NCI-H774 (cell line): ENCODE results near the gene PIGP.
"Not testable (repeated sequence)": the region's sequence is repeated elsewhere in the genome, so short reads cannot be mapped to it uniquely, and the experiment has no call there.

Experiments
- DNase-seq: peaks from one replicate; lab custom pipeline; 2025; lab: John Stamatoyannopoulos, UW

The PIGP gene

DNA sequence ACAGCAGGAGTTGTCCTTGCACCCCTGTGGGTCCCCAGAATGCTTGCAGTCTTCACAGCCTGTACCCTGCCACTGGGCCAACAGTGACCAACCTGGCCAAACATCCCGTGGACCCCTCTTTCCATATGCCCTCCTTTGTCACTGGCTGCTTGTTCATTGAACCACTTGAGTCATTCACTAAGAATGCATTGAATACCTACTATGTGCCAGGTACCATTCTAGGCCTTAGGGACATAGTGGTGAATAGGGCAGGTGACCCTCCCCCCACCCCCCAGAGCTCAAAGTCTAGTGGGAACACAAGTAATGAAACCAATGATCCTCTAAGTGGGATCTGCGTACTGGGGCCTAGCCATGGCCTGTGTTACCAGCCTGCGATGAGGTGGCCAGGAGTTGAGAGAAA is 28.2 kb downstream of the PIGP start:
- DNase-seq = no peak

DNA sequence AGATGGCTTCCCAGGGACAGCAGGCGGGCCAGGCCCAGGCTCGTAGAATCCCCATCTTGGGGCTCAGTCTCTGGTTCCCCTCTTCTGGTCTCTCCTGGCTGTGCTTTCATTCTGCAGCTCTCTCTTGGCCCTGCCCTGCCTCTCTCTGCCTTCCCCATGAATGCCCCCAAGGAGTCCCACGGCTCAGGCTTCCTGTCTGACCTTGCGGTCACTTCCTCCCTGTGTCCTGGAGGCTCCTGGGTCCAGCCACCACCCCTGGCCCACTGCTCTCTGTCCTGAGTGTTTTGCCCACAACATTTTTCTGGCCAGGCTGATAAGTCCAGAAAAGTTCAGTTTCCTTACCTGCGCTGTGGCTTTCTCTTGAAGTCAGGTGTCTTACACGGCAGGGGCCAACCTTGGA is 29.1 kb downstream of the PIGP start:
- no peak for DNase-seq

DNA sequence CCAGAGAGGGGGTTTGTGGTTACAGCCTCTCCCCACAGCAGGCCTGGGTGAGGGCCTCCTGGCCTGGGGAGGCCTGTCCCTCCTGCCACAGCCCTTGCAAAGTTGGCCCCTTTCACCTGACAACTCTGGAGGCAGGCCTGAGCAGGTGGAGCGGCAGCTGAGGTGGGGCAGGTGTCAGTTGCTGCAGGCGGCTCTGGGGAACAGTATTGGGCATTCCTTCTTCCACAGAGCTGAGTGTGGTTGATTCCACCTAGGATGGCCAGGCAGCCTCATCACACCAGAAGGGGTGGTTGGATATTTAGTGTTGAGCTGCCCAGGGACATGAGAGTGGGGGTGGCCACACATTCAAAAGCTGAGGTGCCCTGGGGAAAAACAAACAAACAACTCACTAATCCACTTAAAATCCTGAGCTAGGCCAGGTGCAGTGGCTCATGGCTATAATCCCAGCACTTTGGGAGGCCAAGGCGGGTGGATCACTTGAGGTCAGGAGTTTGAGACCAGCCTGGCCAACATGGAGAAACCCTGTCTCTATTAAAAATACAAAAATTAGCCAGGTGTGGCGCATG is 31.1 kb downstream of the PIGP start:
- peak; percentile 56 for DNase-seq

DNA sequence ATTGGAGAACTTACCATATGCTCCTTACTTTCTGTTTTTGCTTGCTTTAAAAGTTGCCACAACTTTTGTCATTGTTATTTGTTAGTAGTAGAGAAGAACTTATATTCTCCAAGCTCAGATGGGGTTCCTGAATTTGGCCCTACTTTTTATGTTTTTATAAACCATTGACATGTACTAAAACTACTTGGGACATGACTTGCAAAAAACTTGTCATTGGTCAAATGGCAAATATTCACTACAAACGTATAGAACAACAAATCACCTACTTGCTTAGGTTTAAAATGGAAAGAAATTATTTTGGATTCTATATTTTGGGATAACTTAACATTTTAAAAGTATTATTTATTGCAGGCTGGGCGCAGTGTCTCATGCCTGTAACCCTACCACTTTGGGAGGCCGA is 32.7 kb downstream of the PIGP start:
- no peak for DNase-seq

DNA sequence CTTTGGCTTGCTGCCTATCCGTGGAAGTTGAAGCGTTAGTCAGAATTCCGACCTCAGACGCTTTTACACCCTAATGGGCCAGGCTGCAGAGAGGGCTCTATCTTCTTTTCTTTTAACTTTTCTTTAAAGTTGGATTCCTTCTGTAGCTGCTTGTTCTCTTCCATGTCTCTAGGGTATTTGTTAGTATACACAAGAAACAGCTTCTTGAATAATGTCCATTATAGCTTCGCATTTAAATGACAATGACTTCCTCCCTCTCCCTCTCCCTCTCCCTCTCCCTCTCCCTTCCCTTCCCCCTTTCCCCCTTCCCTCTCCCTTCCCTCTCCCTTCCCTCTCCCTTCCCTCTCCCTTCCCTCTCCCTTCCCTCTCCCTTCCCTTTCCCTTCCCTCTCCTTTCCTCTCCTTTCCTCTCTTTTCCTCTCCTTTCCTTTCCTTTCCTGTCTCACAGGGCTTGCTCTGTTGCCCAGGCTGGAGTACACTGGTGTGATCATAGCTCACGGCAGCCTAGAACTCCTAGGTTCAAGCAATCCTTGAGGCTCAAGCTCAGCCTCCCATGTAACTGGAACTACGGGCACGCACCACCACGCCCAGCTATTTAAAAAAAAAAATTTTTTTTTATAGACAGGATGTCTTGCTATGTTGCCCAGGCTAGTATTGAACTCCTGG is 33.3 kb downstream of the PIGP start:
- DNase-seq = no peak

DNA sequence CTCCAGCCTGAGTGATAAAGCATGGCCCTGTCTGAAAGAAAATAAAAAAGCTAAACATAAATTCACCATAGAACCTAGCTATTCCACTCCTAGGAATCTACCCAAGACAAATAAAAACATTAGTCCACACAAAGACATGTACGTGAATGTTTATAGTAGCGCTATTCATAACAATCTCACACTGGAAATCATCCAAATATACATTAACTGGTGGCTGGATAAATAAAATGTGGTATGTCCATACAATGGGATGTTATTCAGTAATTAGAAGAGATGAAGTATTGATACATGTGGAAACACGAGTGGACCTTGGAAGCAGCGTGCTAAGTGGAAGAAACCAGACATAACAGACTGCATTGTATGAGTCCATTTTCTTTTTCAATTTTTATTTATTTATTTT is 36.7 kb downstream of the PIGP start:
- no peak for DNase-seq

DNA sequence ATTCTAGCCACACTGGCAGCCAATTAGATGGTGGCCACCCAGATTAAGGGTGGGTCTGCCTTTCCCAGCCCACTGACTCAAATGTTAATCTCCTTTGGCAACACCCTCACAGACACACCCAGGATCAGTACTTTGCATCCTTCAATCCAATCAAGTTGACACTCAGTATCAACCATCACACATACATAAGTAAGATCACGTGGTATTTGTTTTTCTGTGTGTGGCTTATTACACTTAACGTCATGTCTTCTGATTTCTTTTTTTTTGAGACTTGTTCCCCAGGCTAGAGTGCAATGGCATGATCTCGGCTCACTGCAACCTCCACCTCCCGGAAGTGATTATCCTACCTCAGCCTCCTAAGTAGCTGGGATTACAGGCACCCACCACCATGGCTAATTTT is 38.5 kb downstream of the PIGP start:
- DNase-seq = not testable (repeated sequence)

DNA sequence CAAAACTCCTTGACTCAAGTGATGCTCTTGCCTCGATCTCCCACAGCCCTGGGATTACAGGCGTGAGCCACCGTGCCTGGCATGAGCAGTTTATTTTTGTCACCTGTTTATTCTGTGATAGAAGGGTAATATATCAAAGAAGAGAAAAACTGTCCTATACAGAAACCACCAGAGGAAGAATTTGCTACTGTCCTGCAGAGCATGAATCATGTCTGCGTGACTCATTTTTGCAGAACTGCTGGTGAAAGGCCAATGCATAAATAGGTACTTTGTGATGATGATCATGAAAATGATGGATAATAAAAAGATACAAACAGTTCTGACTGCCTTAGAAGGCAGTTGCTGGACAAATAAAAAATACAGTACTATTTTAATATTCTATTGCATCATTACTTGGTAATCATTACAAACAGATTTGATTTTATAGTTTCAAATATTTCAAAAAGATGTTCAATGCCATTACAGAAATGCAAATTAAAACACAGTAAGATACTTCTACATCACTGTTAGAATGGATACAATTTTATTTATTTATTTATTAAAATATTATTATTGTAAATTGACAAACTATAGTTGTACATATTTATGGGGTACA is 39.9 kb downstream of the PIGP start:
- DNase-seq = no peak

DNA sequence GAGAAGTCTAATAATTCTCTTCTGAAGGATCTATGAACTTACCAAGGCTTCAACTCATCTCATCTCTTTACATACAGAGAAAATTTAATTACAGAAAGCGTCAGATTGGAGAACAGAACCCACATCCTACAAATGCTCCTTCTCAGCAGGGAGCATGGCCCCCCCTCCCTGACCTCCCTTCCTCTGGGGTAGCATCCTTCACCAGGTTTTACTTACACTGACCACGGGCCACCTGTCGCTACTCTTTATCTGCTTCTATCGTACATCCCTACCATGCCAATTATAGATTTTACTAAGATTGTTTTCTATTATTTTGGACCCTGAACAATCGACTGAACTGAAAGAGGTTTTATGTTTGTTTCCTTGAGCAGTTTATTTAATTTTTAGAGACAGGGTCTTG is 40.6 kb downstream of the PIGP start:
- DNase-seq = no peak

DNA sequence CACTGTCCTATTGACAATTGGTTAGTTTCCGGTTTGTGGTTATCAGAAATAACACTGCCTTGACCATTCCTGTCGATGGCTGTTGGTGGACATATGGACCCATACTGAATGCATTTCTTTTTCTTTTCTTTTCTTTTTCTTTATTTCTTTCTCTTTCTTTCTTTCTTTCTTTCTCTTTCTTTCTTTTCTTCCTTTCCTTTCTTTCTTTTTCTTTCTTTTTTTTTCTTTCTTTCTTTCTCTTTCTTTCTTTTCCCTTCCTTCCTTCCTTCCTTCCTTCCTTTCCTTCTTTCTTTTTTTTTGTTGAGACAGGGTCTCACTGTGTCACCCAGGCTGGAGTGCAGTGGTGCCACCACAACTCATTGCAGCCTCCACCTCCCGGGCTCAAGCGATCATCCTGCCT is 42.0 kb downstream of the PIGP start:
- DNase-seq = no peak

DNA sequence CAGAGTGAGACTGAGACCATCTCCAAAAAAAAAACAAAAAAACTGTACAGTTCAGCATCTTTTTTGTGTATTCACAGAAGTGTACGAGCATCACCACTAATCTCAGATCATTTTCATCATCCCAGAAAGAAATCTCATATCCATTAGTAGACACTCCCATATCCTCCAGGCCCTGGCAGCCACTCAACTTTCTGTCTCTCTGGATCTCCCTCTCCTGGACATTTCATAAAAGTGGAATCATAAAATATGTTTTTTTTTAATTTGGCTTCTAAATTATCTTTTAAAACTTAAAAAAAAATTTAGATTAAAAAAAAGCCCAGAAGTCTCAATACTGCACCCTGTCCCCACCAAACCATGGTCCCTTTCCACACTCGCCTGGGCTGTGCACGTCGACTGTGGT is 44.3 kb downstream of the PIGP start:
- DNase-seq = no peak

DNA sequence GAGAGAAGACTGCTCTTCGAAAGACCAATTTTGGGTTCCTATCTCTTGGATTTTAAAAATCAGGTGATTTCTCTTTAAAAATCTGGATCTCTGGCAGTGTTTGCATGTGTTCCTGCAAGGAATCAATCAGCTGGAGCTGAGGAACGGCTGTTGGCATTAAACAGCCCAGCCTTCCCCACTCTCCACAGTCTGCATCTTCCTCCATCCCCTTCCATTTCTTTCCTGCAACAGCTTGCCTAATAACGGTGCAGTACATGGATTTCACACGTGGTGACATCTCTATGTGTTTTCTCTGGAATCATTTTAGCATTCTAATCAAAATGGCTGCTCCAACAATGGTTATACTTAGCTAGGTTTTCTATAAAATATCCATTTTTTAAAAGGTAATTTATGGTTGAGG is 46.4 kb downstream of the PIGP start:
- no peak for DNase-seq

DNA sequence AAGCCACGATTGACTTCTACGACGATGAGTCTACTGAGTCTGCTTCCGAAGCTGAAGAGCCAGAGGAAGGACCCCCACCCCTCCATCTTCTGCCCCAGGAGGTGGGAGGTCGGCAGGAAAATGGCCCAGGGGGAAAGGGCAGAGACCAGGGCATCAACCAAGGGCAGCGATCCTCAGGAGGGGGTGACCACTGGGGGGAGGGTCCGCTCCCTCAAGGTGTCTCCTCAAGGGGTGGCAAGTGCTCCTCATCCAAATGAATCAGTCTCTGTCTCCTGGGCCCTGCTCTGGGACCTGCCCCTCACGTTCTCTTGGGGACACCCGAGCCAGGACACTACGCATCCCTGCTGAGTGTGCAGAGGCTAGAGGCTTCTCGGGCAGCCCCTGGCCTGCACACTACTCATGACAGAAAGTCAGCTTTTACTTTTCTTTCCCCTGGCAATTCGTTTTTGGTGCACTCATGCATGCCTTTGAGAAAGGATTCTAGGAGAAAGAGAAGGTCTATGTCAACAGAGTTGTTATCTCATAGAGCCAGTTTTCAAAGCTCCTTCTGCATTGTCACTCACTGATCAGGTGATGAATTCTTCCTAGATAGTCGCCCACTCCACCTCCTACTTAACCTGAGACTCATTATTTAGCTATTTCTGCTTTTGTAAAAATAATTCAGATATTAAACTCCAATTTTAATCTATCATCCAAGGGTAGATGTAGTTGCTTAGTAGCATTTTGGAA is 54.8 kb downstream of the PIGP start:
- no peak for DNase-seq
